ENCODE measurements around the gene MED25.

DNA sequence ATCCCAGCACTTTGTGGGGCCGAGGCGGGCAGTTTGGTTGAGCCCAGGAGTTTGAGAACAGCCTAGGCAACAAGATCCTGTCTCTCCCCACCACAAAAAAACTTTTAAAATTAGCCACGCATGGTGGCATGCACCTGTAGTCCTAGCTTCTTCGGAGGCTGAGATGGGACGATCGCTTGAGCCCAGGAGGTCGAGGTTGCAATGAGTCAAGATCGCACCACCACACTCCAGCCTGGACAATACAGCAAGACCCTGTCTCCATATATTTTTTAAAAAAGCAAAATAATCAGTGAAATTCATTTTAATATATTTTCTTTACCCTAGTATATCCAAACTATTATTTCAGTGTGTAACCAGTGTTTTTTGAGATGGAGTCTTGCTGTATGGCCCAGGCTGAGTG lies 43.1 kb upstream of the MED25 start:
- TF ChIP-seq, protein P1, sequence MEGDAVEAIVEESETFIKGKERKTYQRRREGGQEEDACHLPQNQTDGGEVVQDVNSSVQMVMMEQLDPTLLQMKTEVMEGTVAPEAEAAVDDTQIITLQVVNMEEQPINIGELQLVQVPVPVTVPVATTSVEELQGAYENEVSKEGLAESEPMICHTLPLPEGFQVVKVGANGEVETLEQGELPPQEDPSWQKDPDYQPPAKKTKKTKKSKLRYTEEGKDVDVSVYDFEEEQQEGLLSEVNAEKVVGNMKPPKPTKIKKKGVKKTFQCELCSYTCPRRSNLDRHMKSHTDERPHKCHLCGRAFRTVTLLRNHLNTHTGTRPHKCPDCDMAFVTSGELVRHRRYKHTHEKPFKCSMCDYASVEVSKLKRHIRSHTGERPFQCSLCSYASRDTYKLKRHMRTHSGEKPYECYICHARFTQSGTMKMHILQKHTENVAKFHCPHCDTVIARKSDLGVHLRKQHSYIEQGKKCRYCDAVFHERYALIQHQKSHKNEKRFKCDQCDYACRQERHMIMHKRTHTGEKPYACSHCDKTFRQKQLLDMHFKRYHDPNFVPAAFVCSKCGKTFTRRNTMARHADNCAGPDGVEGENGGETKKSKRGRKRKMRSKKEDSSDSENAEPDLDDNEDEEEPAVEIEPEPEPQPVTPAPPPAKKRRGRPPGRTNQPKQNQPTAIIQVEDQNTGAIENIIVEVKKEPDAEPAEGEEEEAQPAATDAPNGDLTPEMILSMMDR (IDR thresholded peaks at IDR 0.05) = no peak
- TF ChIP-seq, protein P2, sequence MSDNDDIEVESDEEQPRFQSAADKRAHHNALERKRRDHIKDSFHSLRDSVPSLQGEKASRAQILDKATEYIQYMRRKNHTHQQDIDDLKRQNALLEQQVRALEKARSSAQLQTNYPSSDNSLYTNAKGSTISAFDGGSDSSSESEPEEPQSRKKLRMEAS (CRISPR knock-in tag; IDR thresholded peaks at IDR 0.05) = no peak
- no peak for TF ChIP-seq NR2C2 (CRISPR knock-in tag; IDR thresholded peaks at IDR 0.05)
- no peak for TF ChIP-seq CREB1 (CRISPR knock-in tag; IDR thresholded peaks at IDR 0.05)
- TF ChIP-seq, protein P3, sequence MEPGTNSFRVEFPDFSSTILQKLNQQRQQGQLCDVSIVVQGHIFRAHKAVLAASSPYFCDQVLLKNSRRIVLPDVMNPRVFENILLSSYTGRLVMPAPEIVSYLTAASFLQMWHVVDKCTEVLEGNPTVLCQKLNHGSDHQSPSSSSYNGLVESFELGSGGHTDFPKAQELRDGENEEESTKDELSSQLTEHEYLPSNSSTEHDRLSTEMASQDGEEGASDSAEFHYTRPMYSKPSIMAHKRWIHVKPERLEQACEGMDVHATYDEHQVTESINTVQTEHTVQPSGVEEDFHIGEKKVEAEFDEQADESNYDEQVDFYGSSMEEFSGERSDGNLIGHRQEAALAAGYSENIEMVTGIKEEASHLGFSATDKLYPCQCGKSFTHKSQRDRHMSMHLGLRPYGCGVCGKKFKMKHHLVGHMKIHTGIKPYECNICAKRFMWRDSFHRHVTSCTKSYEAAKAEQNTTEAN (CRISPR knock-in tag; IDR thresholded peaks at IDR 0.05) = no peak
- no peak for TF ChIP-seq TEAD1 (CRISPR knock-in tag; IDR thresholded peaks at IDR 0.05)
- TF ChIP-seq, protein P4, sequence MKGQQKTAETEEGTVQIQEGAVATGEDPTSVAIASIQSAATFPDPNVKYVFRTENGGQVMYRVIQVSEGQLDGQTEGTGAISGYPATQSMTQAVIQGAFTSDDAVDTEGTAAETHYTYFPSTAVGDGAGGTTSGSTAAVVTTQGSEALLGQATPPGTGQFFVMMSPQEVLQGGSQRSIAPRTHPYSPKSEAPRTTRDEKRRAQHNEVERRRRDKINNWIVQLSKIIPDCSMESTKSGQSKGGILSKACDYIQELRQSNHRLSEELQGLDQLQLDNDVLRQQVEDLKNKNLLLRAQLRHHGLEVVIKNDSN (CRISPR knock-in tag; IDR thresholded peaks at IDR 0.05) = no peak
- no peak for TF ChIP-seq ELF4 (CRISPR knock-in tag; IDR thresholded peaks at IDR 0.05; ENCODE audit: low read depth)
- TF ChIP-seq FOXP1 (CRISPR knock-in tag; IDR thresholded peaks at IDR 0.05; ENCODE audit: borderline replicate concordance) = no peak
- no peak for TF ChIP-seq JUN (CRISPR knock-in tag; IDR thresholded peaks at IDR 0.05)
- TF ChIP-seq ATF1 (CRISPR knock-in tag; IDR thresholded peaks at IDR 0.05) = no peak

Measured in WTC11 (cell line).